BJ (cell line): ENCODE measurements around the gene KIDINS220. TPM values are rescaled to one million over a fixed set of nuclear protein-coding genes. Genes with fewer than 3 reads are reported as not detected.

Experiments
- CTCF ChIA-PET: fragments of 350-600 bp; formaldehyde crosslinking; extraction: SDS; loops from one replicate; lab custom pipeline; 2021; ENCODE audit warnings: antibody characterized with exemption, inconsistent platforms; lab: Yijun Ruan, JAX
- POLR2A ChIA-PET: fragments of 300-600 bp; sonication (Branson Sonifier 250); formaldehyde crosslinking; extraction: SDS; loops from one replicate; lab custom pipeline; 2021; ENCODE audit warnings: antibody characterized with exemption; lab: Charles Lee
- DNase-seq: peaks from one replicate; pipeline ENCODE4 v3.0.0-alpha.2; 2011; ENCODE audit warnings: low read depth
- H3K27me3 ChIP-seq: 2 replicates; pipeline ENCODE4 v1.6.0; 2011; ENCODE audit warnings: low read length; ENCODE audit not compliant: control insufficient read depth, insufficient read depth
- H3K36me3 ChIP-seq: 2 replicates; pipeline ENCODE4 v1.5.1; 2011; ENCODE audit warnings: low read length; ENCODE audit not compliant: control insufficient read depth, insufficient read depth
- H3K4me3 ChIP-seq: 2 replicates; pipeline ENCODE4 v1.5.1; 2011; ENCODE audit warnings: low read depth, mild to moderate bottlenecking, control low read depth, low read length
- polyA minus RNA-seq: library from RNA; depleted of rRNA, polyadenylated mRNA; stranded (reverse); fragments of >200 nt; gene quantifications from 2 replicates; pipeline ENCODE4 v1.2.3, GENCODE V29; 2011; rRNA and poly(A)+ RNA removed
- polyA plus RNA-seq: library from polyadenylated mRNA; depleted of rRNA; stranded (reverse); fragments of >200 nt; gene quantifications from 2 replicates; pipeline ENCODE4 v1.2.3, GENCODE V29; 2011; rRNA removed
- TF ChIP-seq, protein P1 (sequence below): IDR thresholded peaks from 2 replicates; pipeline ENCODE4 v1.5.1; 2011; ENCODE audit warnings: low read depth, mild to moderate bottlenecking, control low read depth, inconsistent platforms, low read length, moderate library complexity; ENCODE audit not compliant: insufficient read depth

KIDINS220 gene
- 34.8 and 40.0 TPM in 2 replicates for polyA plus RNA-seq
- polyA minus RNA-seq = 59.5 and 94.6 TPM in 2 replicates

DNA sequence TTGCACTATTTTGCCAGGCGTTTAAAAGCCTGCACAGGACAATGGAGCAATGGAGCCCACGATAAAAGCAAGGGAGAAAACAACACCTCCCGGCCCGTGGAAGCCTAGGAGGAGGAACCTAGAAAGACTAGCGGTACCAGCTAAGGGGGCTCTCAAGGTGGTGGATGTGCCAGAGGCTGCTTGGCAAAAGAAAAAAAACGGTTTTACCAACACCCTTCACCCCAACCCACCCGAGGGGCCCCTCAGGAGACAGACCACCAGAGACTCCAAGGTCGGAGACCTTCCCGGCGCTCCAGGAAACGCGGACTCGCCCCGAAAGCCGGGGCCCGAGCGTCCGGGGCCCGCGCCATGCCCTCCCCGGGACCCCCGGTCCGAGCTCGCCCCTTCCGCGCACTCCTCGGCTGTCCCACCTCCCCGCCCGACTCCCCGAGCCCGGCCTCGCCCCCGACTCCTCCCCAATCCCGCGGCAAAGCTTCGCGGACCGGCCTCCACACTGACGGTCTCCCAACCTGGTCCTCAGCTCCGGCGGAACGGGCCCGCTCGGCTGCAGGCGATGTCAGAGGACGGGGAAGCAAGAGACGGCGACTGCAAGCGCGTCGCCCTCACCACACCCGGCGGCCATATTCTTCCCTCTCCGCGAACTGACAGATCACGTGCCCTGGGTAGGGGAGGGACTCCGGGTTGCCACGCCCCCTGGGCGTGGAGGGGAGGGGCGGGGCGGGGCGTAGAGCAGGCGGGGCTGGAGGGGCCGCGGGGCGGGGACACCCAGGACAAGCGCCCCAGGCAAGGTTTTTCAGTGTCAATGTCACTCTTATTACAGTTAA lies at the start of gene KIDINS220:
Gene KIDINS220 (minus strand): TSS at position 643 of the 824 bp plus-strand sequence. CDS start 10,520 bp downstream, outside the sequence.
- Histone ChIP-seq H3K27me3 (no peaks in the 10 kb centered on the region), H3K36me3 (no peaks in the 10 kb centered on the region), H3K4me3 (peak within 1 kb of the TSS; percentile 96)
- TF ChIP-seq, protein P1, sequence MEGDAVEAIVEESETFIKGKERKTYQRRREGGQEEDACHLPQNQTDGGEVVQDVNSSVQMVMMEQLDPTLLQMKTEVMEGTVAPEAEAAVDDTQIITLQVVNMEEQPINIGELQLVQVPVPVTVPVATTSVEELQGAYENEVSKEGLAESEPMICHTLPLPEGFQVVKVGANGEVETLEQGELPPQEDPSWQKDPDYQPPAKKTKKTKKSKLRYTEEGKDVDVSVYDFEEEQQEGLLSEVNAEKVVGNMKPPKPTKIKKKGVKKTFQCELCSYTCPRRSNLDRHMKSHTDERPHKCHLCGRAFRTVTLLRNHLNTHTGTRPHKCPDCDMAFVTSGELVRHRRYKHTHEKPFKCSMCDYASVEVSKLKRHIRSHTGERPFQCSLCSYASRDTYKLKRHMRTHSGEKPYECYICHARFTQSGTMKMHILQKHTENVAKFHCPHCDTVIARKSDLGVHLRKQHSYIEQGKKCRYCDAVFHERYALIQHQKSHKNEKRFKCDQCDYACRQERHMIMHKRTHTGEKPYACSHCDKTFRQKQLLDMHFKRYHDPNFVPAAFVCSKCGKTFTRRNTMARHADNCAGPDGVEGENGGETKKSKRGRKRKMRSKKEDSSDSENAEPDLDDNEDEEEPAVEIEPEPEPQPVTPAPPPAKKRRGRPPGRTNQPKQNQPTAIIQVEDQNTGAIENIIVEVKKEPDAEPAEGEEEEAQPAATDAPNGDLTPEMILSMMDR = no peak
- DNase-seq = no peak
- ChIA-PET POLR2A (no interaction called here), CTCF (interaction anchor here (0.6 to 1.1 kb wide), 2 partner anchors 12 to 1527 kb away, joined by 3 read pairs; no protein-coding TSS in a partner anchor)

DNA sequence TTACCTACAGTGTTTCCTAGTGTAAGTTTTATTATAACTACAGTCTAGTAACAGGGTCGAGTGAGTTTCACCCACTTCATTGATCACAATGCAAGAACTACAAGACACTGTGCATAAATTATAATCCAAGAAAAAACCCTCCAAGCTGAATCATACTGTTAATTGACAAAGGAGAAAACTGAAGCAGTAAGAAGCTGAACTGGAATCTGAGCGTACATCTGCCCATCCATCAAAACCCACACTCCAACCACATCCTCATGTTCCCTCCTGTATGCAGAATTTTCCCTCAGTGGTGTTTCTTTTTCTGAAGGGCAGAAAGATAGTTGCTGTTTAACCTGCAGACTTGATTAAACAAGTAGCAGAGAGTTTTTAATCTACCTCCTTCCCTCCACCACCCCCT lies 49.5 kb upstream of the KIDINS220 start:
- Histone ChIP-seq H3K4me3 (no peak overlapping the region), H3K36me3 (no peaks in the 10 kb centered on the region), H3K27me3 (no peaks in the 10 kb centered on the region)
- POLR2A ChIA-PET = no interaction called here
- DNase-seq = no peak
- CTCF ChIA-PET = no interaction called here
- TF ChIP-seq, protein P1 = no peak

- no peak overlapping the region for H3K4me3 ChIP-seq
- TF ChIP-seq, protein P1 = no peak
- no peaks in the 10 kb centered on the region for H3K27me3 ChIP-seq
- no peaks in the 10 kb centered on the region for H3K36me3 ChIP-seq
- ChIA-PET CTCF (no interaction called here), POLR2A (no interaction called here)
- DNase-seq = no peak
Observed at GRCh38 chr2:8886202-8886518, 48.7 kb upstream of the KIDINS220 start.

GRCh38 chr2:8885449-8886201 lies 48.2 kb upstream of the KIDINS220 start:
- Histone ChIP-seq H3K27me3 (no peaks in the 10 kb centered on the region), H3K4me3 (no peak overlapping the region), H3K36me3 (no peaks in the 10 kb centered on the region)
- TF ChIP-seq, protein P1 = no peak
- POLR2A ChIA-PET = no interaction called here
- DNase-seq = no peak
- CTCF ChIA-PET = interaction anchor here (1.3 kb wide), 1 partner anchor 13 kb away, joined by 6 read pairs; no protein-coding TSS in a partner anchor

- ChIA-PET POLR2A (no interaction called here), CTCF (interaction anchor here (1.3 kb wide), 1 partner anchor 12 kb away, joined by 6 read pairs; no protein-coding TSS in a partner anchor)
- H3K36me3 ChIP-seq = no peaks in the 10 kb centered on the region
- TF ChIP-seq, protein P1 = no peak
- no peak for DNase-seq
- H3K27me3 ChIP-seq = no peaks in the 10 kb centered on the region
- H3K4me3 ChIP-seq = no peak overlapping the region
Observed at GRCh38 chr2:8884812-8885211, 47.4 kb upstream of the KIDINS220 start.
